Measurements from ENCODE around the gene SLC2A13. TPM values are rescaled to one million over a fixed set of nuclear protein-coding genes. Genes with fewer than 3 reads are reported as not detected.

Gene SLC2A13
- total RNA-seq, 1 donor from 2014 or later: 17.4 TPM

GRCh38 chr12:39782026-39782545 is 323.8 kb downstream of the SLC2A13 start:
- Histone ChIP-seq H3K4me1 (no peaks in the 10 kb centered on the region), H3K9me3 (no peaks in the 10 kb centered on the region), H3K36me3 (no peaks in the 10 kb centered on the region), H3K4me3 (no peak overlapping the region), H3K27me3 (no peaks in the 10 kb centered on the region), H3K27ac (no peak overlapping the region)
- no peak for DNase-seq (ENCODE audit: extremely low spot score in 2 of 2)
- TF ChIP-seq POLR2AphosphoS5 (IDR thresholded peaks at IDR 0.05; ENCODE audit: insufficient read depth in 1 of 2, low read depth in 1 of 2): no peak
- no peak for TF ChIP-seq POLR2A (IDR thresholded peaks at IDR 0.05)
- intact Hi-C loops (cut with DNase I): no loop called here

- intact Hi-C loops (cut with DNase I): no loop called here
- Histone ChIP-seq H3K4me1 (no peaks in the 10 kb centered on the region), H3K27ac (no peak overlapping the region), H3K9me3 (no peaks in the 10 kb centered on the region), H3K27me3 (no peaks in the 10 kb centered on the region), H3K4me3 (no peak overlapping the region), H3K36me3 (no peaks in the 10 kb centered on the region)
- TF ChIP-seq, protein P1, sequence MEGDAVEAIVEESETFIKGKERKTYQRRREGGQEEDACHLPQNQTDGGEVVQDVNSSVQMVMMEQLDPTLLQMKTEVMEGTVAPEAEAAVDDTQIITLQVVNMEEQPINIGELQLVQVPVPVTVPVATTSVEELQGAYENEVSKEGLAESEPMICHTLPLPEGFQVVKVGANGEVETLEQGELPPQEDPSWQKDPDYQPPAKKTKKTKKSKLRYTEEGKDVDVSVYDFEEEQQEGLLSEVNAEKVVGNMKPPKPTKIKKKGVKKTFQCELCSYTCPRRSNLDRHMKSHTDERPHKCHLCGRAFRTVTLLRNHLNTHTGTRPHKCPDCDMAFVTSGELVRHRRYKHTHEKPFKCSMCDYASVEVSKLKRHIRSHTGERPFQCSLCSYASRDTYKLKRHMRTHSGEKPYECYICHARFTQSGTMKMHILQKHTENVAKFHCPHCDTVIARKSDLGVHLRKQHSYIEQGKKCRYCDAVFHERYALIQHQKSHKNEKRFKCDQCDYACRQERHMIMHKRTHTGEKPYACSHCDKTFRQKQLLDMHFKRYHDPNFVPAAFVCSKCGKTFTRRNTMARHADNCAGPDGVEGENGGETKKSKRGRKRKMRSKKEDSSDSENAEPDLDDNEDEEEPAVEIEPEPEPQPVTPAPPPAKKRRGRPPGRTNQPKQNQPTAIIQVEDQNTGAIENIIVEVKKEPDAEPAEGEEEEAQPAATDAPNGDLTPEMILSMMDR (IDR thresholded peaks at IDR 0.05): no peak
- TF ChIP-seq POLR2A (IDR thresholded peaks at IDR 0.05) (no peak), POLR2AphosphoS5 (IDR thresholded peaks at IDR 0.05; ENCODE audit: insufficient read depth in 1 of 2, low read depth in 1 of 2) (no peak)
- no peak for DNase-seq (ENCODE audit: extremely low spot score in 2 of 2)
Measured at GRCh38 chr12:39780913-39781446, 324.9 kb downstream of the SLC2A13 start.

GRCh38 chr12:39780411-39780912 is 325.4 kb downstream of the SLC2A13 start:
- intact Hi-C loops (cut with DNase I): no loop called here
- Histone ChIP-seq H3K9me3 (no peaks in the 10 kb centered on the region), H3K4me1 (no peaks in the 10 kb centered on the region), H3K27me3 (no peaks in the 10 kb centered on the region), H3K36me3 (no peaks in the 10 kb centered on the region), H3K27ac (no peak overlapping the region), H3K4me3 (no peak overlapping the region)
- DNase-seq (ENCODE audit: extremely low spot score in 2 of 2): no peak
- TF ChIP-seq POLR2A (IDR thresholded peaks at IDR 0.05) (no peak), POLR2AphosphoS5 (IDR thresholded peaks at IDR 0.05; ENCODE audit: insufficient read depth in 1 of 2, low read depth in 1 of 2) (no peak)
- TF ChIP-seq, protein P1 (IDR thresholded peaks at IDR 0.05): no peak

DNA sequence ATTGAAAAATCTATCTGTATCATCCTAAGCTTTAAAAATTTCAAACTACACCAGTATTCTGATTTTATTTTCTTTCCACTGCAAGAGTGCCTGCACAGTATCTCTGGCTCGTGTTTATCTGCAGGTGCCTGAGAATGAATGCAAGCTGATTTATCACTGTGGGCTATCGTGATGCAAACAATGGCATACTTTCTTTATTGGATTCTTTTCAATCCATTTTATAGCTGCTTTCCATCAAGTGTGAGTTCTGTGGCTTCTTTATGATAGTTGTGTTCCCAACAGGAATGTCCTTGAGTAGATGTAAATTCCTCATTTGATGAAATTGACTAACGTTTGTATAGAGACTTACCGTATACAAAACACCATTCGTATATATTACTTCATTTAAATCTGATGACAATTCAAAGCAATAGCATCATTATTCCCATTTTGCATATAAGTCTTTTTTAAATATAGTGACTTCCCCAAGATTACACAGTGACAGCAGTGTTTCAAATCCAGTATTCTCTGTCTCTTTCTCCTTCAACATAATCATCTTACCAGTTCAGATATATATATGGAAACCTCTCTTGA is 326.0 kb downstream of the SLC2A13 start:
- TF ChIP-seq, protein P1 (IDR thresholded peaks at IDR 0.05): no peak
- TF ChIP-seq POLR2A (IDR thresholded peaks at IDR 0.05) (no peak), POLR2AphosphoS5 (IDR thresholded peaks at IDR 0.05; ENCODE audit: insufficient read depth in 1 of 2, low read depth in 1 of 2) (no peak)
- Histone ChIP-seq H3K27ac (no peak overlapping the region), H3K9me3 (no peaks in the 10 kb centered on the region), H3K27me3 (no peaks in the 10 kb centered on the region), H3K4me3 (no peak overlapping the region), H3K4me1 (no peaks in the 10 kb centered on the region), H3K36me3 (no peaks in the 10 kb centered on the region)
- no peak for DNase-seq (ENCODE audit: extremely low spot score in 2 of 2)
- intact Hi-C loops (cut with DNase I): no loop called here

GRCh38 chr12:39777465-39777864 is 328.4 kb downstream of the SLC2A13 start:
- H3K36me3 ChIP-seq: no peaks in the 10 kb centered on the region
- no peaks in the 10 kb centered on the region for H3K27me3 ChIP-seq
- H3K4me3 ChIP-seq: no peak overlapping the region
- DNase-seq (ENCODE audit: extremely low spot score in 2 of 2): no peak
- H3K4me1 ChIP-seq: no peaks in the 10 kb centered on the region
- TF ChIP-seq POLR2AphosphoS5 (IDR thresholded peaks at IDR 0.05; ENCODE audit: insufficient read depth in 1 of 2, low read depth in 1 of 2) (no peak), POLR2A (IDR thresholded peaks at IDR 0.05) (no peak)
- TF ChIP-seq, protein P1 (IDR thresholded peaks at IDR 0.05): no peak
- no peak overlapping the region for H3K27ac ChIP-seq
- intact Hi-C loops (cut with DNase I): no loop called here
- no peaks in the 10 kb centered on the region for H3K9me3 ChIP-seq

All from vagina (tissue), 2 donors.